ENCODE data around the gene KLF13. TPM values are rescaled to one million over a fixed set of nuclear protein-coding genes. Genes with fewer than 3 reads are reported as not detected.
A peak's percentile ranks its signal among the peaks of the same experiment; 100 is the strongest.

Gene KLF13
- total and polyA plus RNA-seq, 2 donors (not counting 1 experiment from before 2014, with no cell fraction given), result 39.6 to 42.9 TPM

- Histone ChIP-seq H3K4me2 (ENCODE audit: extremely low read depth, insufficient read depth, low read length) (no peak overlapping the region), H3K9ac (ENCODE audit: insufficient read depth, low read length) (no peak overlapping the region), H3K4me1 (ENCODE audit: control insufficient read depth, extremely low read depth, insufficient read depth, low read length) (peaks cover 8% of the 10 kb centered on the region), H4K20me1 (ENCODE audit: control insufficient read depth, extremely low read depth, insufficient read depth, low read length) (no peaks in the 10 kb centered on the region), H3K4me3 (replicated peaks in 1 of 4; ENCODE audit: control extremely low read depth in 1 of 4, insufficient read depth in 1 of 4, low read depth in 3 of 4, low read length in 4 of 4) (no peak overlapping the region), H3K36me3 (ENCODE audit: control insufficient read depth, insufficient read depth, low read length) (no peaks in the 10 kb centered on the region), H3K79me2 (ENCODE audit: control insufficient read depth, insufficient read depth, low read length) (peaks cover 87% of the 10 kb centered on the region), H3K27me3 (ENCODE audit: control insufficient read depth, insufficient read depth, low read length) (no peaks in the 10 kb centered on the region), H2AFZ (ENCODE audit: low read length) (no peak overlapping the region), H3K27ac (ENCODE audit: insufficient read depth, low read length) (no peak overlapping the region), H3K9me3 (ENCODE audit: control insufficient read depth, insufficient read depth, low read depth, low read length) (no peaks in the 10 kb centered on the region)
- no peak for TF ChIP-seq EZH2 (IDR thresholded peaks at IDR 0.05; ENCODE audit: low read length, missing control alignments)
- TF ChIP-seq, protein P1, sequence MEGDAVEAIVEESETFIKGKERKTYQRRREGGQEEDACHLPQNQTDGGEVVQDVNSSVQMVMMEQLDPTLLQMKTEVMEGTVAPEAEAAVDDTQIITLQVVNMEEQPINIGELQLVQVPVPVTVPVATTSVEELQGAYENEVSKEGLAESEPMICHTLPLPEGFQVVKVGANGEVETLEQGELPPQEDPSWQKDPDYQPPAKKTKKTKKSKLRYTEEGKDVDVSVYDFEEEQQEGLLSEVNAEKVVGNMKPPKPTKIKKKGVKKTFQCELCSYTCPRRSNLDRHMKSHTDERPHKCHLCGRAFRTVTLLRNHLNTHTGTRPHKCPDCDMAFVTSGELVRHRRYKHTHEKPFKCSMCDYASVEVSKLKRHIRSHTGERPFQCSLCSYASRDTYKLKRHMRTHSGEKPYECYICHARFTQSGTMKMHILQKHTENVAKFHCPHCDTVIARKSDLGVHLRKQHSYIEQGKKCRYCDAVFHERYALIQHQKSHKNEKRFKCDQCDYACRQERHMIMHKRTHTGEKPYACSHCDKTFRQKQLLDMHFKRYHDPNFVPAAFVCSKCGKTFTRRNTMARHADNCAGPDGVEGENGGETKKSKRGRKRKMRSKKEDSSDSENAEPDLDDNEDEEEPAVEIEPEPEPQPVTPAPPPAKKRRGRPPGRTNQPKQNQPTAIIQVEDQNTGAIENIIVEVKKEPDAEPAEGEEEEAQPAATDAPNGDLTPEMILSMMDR (conservative IDR thresholded peaks at IDR 0.05 in 1 of 2, IDR thresholded peaks at IDR 0.05 in 1 of 2; ENCODE audit: low read depth in 1 of 2, low read length in 2 of 2), result no peak
- no peak for DNase-seq (ENCODE audit: low read depth in 2 of 2)
Measured at GRCh38 chr15:31333820-31334219, 7.2 kb downstream of the KLF13 start.

GRCh38 chr15:31335989-31336592, 9.5 kb downstream of the KLF13 start:
- Histone ChIP-seq H3K4me2 (ENCODE audit: extremely low read depth, insufficient read depth, low read length) (no peak overlapping the region), H3K27ac (ENCODE audit: insufficient read depth, low read length) (no peak overlapping the region), H3K27me3 (ENCODE audit: control insufficient read depth, insufficient read depth, low read length) (no peaks in the 10 kb centered on the region), H3K4me3 (replicated peaks in 1 of 4; ENCODE audit: control extremely low read depth in 1 of 4, insufficient read depth in 1 of 4, low read depth in 3 of 4, low read length in 4 of 4) (no peak overlapping the region), H2AFZ (ENCODE audit: low read length) (no peak overlapping the region), H3K4me1 (ENCODE audit: control insufficient read depth, extremely low read depth, insufficient read depth, low read length) (peaks cover 17% of the 10 kb centered on the region), H3K9me3 (ENCODE audit: control insufficient read depth, insufficient read depth, low read depth, low read length) (no peaks in the 10 kb centered on the region), H3K36me3 (ENCODE audit: control insufficient read depth, insufficient read depth, low read length) (no peaks in the 10 kb centered on the region), H3K9ac (ENCODE audit: insufficient read depth, low read length) (no peak overlapping the region), H4K20me1 (ENCODE audit: control insufficient read depth, extremely low read depth, insufficient read depth, low read length) (no peaks in the 10 kb centered on the region), H3K79me2 (ENCODE audit: control insufficient read depth, insufficient read depth, low read length) (peaks cover 83% of the 10 kb centered on the region)
- DNase-seq (ENCODE audit: low read depth in 2 of 2), result no peak
- TF ChIP-seq EZH2 (IDR thresholded peaks at IDR 0.05; ENCODE audit: low read length, missing control alignments), result no peak
- TF ChIP-seq, protein P1 (conservative IDR thresholded peaks at IDR 0.05 in 1 of 2, IDR thresholded peaks at IDR 0.05 in 1 of 2; ENCODE audit: low read depth in 1 of 2, low read length in 2 of 2), result no peak

- Histone ChIP-seq H3K4me1 (ENCODE audit: control insufficient read depth, extremely low read depth, insufficient read depth, low read length) (peaks cover 17% of the 10 kb centered on the region), H3K4me2 (ENCODE audit: extremely low read depth, insufficient read depth, low read length) (no peak overlapping the region), H2AFZ (ENCODE audit: low read length) (no peak overlapping the region), H3K36me3 (ENCODE audit: control insufficient read depth, insufficient read depth, low read length) (no peaks in the 10 kb centered on the region), H3K79me2 (ENCODE audit: control insufficient read depth, insufficient read depth, low read length) (peaks cover 80% of the 10 kb centered on the region), H3K27me3 (ENCODE audit: control insufficient read depth, insufficient read depth, low read length) (no peaks in the 10 kb centered on the region), H3K9me3 (ENCODE audit: control insufficient read depth, insufficient read depth, low read depth, low read length) (no peaks in the 10 kb centered on the region), H3K27ac (ENCODE audit: insufficient read depth, low read length) (no peak overlapping the region), H4K20me1 (ENCODE audit: control insufficient read depth, extremely low read depth, insufficient read depth, low read length) (no peaks in the 10 kb centered on the region), H3K4me3 (replicated peaks in 1 of 4; ENCODE audit: control extremely low read depth in 1 of 4, insufficient read depth in 1 of 4, low read depth in 3 of 4, low read length in 4 of 4) (no peak overlapping the region), H3K9ac (ENCODE audit: insufficient read depth, low read length) (no peak overlapping the region)
- DNase-seq (ENCODE audit: low read depth in 2 of 2), result peak in 1 of 2 donors; percentile 45
- TF ChIP-seq, protein P1 (conservative IDR thresholded peaks at IDR 0.05 in 1 of 2, IDR thresholded peaks at IDR 0.05 in 1 of 2; ENCODE audit: low read depth in 1 of 2, low read length in 2 of 2), result no peak
- TF ChIP-seq EZH2 (IDR thresholded peaks at IDR 0.05; ENCODE audit: low read length, missing control alignments), result no peak
Measured at GRCh38 chr15:31336593-31337295, 10.1 kb downstream of the KLF13 start.
